HG02588 (cell line): ENCODE data around the gene CPA5.

Source experiments
- ATAC-seq: cut with Tn5 transposase; IDR thresholded peaks from one replicate; pipeline ENCODE4 v1.9.1; 2021; ENCODE audit warnings: mild to moderate bottlenecking, moderate library complexity; ENCODE audit not compliant: unreplicated experiment

The CPA5 gene

DNA sequence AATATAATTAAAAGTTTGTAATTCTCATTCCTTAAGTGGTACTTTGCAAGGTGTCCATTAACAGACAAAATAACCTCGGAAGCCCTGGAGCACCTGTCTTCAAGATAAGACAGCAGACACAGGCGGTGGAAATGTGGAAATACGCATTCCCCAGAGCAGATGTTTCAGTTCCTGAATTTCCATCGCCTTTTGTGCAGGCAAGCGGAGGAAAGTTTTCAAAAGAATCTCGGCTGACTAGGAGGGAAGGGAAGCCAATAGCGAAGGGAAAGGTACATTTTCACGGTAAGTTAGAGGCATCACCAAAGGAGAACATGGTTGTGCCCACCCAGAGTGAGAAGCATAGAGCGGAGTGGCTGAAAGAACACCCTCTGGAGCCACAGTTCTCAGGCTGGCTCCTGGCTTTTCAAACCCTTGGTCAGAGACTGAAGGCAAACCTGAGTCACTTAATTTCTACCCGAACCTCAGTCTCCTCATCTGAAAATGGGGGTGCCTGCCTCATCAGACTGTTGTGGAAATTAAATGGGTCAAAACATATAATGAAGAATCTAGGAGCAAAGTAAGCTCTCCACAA, 49.3 kb downstream of the CPA5 start:
- ATAC-seq: no peak

GRCh38 chr7:130394421-130395195, 50.0 kb downstream of the CPA5 start:
- ATAC-seq: no peak

GRCh38 chr7:130395421-130395820, 50.8 kb downstream of the CPA5 start:
- no peak for ATAC-seq

- no peak for ATAC-seq
Measured at GRCh38 chr7:130396109-130396508, 51.5 kb downstream of the CPA5 start.

GRCh38 chr7:130397051-130397757, 52.6 kb downstream of the CPA5 start:
- no peak for ATAC-seq

GRCh38 chr7:130397758-130398073, 53.1 kb downstream of the CPA5 start:
- no peak for ATAC-seq

- ATAC-seq: no peak
Measured at GRCh38 chr7:130398526-130399090, 54.0 kb downstream of the CPA5 start.

DNA sequence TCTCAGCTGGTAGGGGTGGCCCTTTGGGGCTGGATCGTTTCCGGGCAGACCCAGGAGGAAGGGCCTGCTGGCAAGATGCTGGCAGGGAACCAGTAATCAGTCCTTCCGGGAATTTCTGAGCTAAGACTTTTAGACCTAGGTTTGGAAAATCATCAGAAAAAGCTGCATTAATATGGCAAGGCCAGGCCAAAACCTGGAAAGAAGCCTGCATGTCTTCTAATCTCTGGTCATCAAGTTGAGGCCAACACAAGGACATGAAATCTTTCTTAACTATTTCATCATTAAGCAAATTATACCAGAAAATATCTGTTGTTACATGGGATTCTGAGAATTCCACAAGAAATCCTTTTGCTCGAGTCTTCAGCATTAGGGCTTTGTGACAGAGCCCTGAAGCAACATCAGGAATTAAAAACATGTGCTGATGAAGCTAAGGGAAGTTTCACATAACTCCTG, 55.5 kb downstream of the CPA5 start:
- ATAC-seq: no peak

- ATAC-seq: no peak
Measured at GRCh38 chr7:130401101-130401500, 56.5 kb downstream of the CPA5 start.

- no peak for ATAC-seq
Measured at GRCh38 chr7:130401578-130401977, 57.0 kb downstream of the CPA5 start.

GRCh38 chr7:130405003-130405402, 60.4 kb downstream of the CPA5 start:
- no peak for ATAC-seq

DNA sequence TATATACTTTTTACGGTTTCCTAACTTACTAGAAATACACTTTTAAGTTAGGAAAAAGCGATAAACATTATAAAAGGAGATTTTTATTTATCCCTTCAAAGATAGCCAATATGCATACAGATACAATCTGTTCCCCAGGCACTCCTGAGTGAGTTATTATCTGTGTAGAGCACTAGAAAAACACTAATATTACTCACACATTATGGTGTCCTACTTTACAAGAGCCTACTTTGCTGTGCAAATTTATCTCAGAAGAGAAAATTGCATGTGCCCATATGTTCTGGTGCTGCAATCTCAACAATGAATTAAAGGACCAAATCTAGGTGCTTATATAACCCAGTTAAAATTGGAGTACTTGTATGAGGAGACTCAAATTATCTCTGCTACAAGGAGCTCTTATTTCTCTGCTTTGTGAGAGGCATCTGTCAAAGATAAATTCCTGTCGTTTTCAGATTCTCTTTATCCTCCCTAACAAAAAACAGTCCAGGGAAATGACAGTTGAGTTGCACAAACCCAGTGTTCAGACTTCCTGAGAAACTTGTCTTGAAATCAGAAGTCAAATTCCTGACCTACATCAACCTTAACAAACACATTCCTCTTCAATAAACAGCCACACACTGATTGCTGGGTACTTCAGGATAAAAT, 64.6 kb downstream of the CPA5 start:
- no peak for ATAC-seq

GRCh38 chr7:130409712-130410072, 65.1 kb downstream of the CPA5 start:
- no peak for ATAC-seq

GRCh38 chr7:130410868-130411541, 66.4 kb downstream of the CPA5 start:
- no peak for ATAC-seq

- ATAC-seq: no peak
Measured at GRCh38 chr7:130413201-130413600, 68.6 kb downstream of the CPA5 start.

DNA sequence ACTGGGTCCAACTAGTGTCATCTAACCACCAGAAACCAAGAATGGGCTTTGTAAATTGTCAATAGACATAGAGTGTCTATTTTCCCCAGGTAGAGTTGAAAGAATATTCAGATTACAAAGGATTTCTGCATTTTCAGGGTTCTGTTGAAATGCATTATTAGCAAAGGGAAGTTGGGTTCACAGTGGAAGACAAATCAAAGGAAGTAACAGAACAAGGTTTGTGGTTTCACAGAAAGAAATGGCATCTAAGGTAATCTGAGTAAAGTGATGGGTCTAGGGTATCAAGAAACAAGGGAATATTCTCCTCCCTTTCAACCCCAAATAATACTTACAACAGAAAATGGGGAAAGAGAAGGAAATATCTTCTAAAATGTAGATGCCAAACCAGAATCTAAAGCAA, 70.4 kb downstream of the CPA5 start:
- no peak for ATAC-seq

DNA sequence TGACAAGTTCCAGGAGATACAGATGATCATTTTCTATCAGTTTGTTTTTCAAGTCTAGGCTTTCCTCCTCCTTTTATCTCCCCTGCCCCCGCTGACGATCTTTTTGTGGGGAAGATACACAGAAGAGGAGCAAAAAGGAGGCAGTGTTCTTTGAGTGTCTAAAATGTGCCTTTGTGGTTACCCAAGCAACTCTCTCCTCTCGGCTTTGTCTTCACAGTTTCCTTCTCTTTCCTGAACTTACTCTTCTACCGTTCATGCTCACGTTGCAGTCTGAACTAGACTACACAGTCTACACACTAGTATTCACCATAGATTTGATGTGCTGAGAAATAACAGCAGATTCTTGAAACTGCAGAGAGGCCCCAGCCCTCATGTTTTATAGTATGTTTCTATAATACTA, 72.6 kb downstream of the CPA5 start:
- no peak for ATAC-seq

DNA sequence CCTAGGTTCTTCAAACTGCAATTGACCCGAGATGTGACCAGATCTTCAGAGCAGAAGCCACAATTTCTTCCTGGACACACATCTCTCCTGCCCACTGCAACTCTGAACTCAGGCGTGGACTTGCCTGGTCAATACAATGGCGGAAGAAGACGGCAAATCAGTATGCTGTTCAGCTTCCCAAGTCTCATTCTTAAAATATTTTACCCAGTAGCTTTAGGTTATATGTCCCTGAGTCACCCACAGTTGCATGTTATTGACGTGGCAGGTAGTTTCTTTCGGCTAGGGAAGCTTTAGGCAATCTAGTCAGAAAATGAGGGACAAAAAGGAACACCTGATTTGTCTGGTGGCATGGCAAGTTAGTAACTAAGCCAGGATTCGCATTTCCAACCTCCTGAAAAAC, 73.7 kb downstream of the CPA5 start:
- ATAC-seq: no peak
